Stimulated activated naive CD8-positive, alpha-beta T cell treated with anti-CD3 and anti-CD28 coated beads, Interleukin-15, Interleukin-2, amounts not matched to agents 100 ng/mL and 50 ng/mL, for 24 hours (primary cell): ENCODE measurements around the gene CACFD1.

Experiments
- H3K27ac Mint-ChIP-seq: one replicate; pipeline ENCODE4 v1.8.0; 2021; ENCODE audit warnings: mild to moderate bottlenecking, mixed read lengths
- H3K27me3 Mint-ChIP-seq: one replicate; pipeline ENCODE4 v1.8.0; 2021; ENCODE audit warnings: mixed read lengths
- H3K36me3 Mint-ChIP-seq: one replicate; pipeline ENCODE4 v1.8.0; 2021; ENCODE audit warnings: low read depth, mixed read lengths
- H3K4me1 Mint-ChIP-seq: one replicate; pipeline ENCODE4 v1.8.0; 2021; ENCODE audit warnings: low read depth, mixed read lengths
- H3K4me3 Mint-ChIP-seq: one replicate; pipeline ENCODE4 v1.8.0; 2021; ENCODE audit warnings: mild to moderate bottlenecking, mixed read lengths
- H3K9me3 Mint-ChIP-seq: one replicate; pipeline ENCODE4 v1.8.0; 2021; ENCODE audit warnings: mixed read lengths

Gene CACFD1

DNA sequence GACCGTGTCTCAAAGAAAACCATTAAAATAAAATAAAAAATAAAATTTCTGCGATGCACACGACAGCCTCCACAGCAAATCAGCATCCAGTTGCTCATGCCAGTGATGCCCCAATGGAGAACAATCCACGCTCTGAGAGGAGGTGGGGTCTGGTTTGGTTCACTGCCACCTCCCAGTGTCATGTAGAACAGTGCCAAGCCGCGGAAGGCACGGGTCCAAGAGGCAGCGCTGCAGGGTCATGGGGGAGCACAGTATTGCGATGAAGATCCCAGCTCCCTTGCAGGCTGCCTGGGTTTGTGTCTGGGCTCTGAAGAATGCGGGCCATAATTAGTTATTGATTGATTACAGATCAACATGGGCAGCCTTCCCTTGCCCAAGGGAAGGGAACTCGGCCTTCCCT is 6.1 kb upstream of the CACFD1 start:
- no peak overlapping the region for H3K27ac Mint-ChIP-seq
- no peaks in the 10 kb centered on the region for H3K27me3 Mint-ChIP-seq
- H3K9me3 Mint-ChIP-seq: no peaks in the 10 kb centered on the region
- no peak overlapping the region for H3K4me3 Mint-ChIP-seq
- H3K4me1 Mint-ChIP-seq: no peaks in the 10 kb centered on the region
- H3K36me3 Mint-ChIP-seq: no peaks in the 10 kb centered on the region

GRCh38 chr9:133454325-133454724 is 5.5 kb upstream of the CACFD1 start:
- H3K4me1 Mint-ChIP-seq: peaks cover 3% of the 10 kb centered on the region
- H3K27me3 Mint-ChIP-seq: no peaks in the 10 kb centered on the region
- H3K36me3 Mint-ChIP-seq: no peaks in the 10 kb centered on the region
- no peak overlapping the region for H3K4me3 Mint-ChIP-seq
- no peaks in the 10 kb centered on the region for H3K9me3 Mint-ChIP-seq
- H3K27ac Mint-ChIP-seq: no peak overlapping the region

DNA sequence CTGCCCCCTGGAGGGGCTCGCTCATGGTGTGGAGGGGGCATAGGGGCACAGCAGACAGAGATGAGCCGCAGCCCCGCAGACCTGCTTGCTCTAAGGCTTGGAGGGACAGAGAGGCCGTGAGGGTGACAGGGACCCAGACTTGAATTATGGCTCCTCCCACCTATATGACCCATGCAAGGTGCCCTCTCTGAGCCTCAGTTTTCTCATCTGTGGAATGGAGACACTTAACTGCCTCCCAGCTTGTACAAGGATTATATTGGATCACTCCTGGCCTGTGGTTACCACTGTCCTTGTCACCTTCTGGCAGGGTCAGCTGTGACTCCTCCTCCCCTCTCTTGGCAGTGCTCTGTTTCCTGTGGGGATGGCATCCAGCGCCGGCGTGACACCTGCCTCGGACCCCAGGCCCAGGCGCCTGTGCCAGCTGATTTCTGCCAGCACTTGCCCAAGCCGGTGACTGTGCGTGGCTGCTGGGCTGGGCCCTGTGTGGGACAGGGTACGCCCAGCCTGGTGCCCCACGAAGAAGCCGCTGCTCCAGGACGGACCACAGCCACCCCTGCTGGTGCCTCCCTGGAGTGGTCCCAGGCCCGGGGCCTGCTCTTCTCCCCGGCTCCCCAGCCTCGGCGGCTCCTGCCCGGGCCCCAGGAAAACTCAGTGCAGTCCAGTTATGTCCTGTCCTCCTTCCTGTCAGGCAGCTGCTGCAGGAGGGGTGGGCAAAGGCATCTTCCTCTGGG is 4.7 kb upstream of the CACFD1 start:
- Mint-ChIP-seq H3K36me3 (no peaks in the 10 kb centered on the region), H3K4me3 (no peak overlapping the region), H3K27ac (no peak overlapping the region), H3K9me3 (no peaks in the 10 kb centered on the region), H3K4me1 (peaks cover 4% of the 10 kb centered on the region), H3K27me3 (no peaks in the 10 kb centered on the region)

DNA sequence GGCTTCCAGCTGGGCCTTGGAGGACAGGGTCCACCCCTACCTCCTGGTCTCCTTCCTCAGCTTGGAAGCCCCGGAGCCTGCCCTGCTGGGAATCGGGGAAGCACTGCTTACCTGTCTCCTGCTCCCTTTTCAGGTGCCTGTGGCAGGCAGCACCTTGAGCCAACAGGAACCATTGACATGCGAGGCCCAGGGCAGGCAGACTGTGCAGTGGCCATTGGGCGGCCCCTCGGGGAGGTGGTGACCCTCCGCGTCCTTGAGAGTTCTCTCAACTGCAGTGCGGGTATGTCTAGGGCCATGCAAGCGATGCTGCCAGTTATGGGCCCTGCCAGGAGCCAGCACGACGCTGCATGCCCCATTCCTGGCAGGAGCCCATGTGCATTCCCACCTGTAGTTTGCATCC is 3.8 kb upstream of the CACFD1 start:
- Mint-ChIP-seq H3K27me3 (no peaks in the 10 kb centered on the region), H3K4me3 (no peak overlapping the region), H3K9me3 (no peaks in the 10 kb centered on the region), H3K4me1 (peaks cover 9% of the 10 kb centered on the region), H3K27ac (no peak overlapping the region), H3K36me3 (no peaks in the 10 kb centered on the region)

DNA sequence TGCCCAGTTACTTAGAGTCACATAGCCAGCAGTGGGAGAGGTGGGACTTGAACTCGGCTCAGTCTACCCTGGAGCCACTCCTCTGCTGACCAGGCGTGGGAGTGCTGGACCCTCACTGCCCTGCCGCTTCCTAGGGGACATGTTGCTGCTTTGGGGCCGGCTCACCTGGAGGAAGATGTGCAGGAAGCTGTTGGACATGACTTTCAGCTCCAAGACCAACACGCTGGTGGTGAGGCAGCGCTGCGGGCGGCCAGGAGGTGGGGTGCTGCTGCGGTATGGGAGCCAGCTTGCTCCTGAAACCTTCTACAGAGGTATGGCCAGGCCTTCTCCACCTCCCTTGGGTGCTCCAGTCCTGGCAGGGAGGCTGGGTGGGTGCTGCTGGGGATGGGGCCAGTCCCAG is 3.4 kb upstream of the CACFD1 start:
- no peaks in the 10 kb centered on the region for H3K36me3 Mint-ChIP-seq
- H3K27ac Mint-ChIP-seq: no peak overlapping the region
- H3K9me3 Mint-ChIP-seq: no peaks in the 10 kb centered on the region
- H3K4me3 Mint-ChIP-seq: no peak overlapping the region
- peaks cover 9% of the 10 kb centered on the region for H3K4me1 Mint-ChIP-seq
- H3K27me3 Mint-ChIP-seq: no peaks in the 10 kb centered on the region

- H3K4me1 Mint-ChIP-seq: peaks cover 9% of the 10 kb centered on the region
- H3K36me3 Mint-ChIP-seq: no peaks in the 10 kb centered on the region
- no peaks in the 10 kb centered on the region for H3K9me3 Mint-ChIP-seq
- no peak overlapping the region for H3K4me3 Mint-ChIP-seq
- no peak overlapping the region for H3K27ac Mint-ChIP-seq
- H3K27me3 Mint-ChIP-seq: no peaks in the 10 kb centered on the region
Observed at GRCh38 chr9:133457233-133457632, 2.5 kb upstream of the CACFD1 start.

DNA sequence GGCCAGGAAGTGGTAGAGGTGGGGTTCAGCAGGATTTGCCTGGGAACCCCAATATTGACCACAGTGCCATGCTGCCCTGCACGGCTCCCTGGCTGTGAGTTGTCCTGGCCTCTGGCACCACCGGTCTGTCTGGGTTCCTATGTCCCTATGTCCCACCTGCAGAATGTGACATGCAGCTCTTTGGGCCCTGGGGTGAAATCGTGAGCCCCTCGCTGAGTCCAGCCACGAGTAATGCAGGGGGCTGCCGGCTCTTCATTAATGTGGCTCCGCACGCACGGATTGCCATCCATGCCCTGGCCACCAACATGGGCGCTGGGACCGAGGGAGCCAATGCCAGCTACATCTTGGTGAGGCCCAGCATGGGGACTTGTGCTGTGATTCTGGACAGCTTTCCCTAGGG is 2.0 kb upstream of the CACFD1 start:
- no peak overlapping the region for H3K27ac Mint-ChIP-seq
- H3K36me3 Mint-ChIP-seq: no peaks in the 10 kb centered on the region
- H3K4me3 Mint-ChIP-seq: no peak overlapping the region
- no peaks in the 10 kb centered on the region for H3K9me3 Mint-ChIP-seq
- H3K4me1 Mint-ChIP-seq: peaks cover 9% of the 10 kb centered on the region
- H3K27me3 Mint-ChIP-seq: no peaks in the 10 kb centered on the region

- no peaks in the 10 kb centered on the region for H3K27me3 Mint-ChIP-seq
- no peaks in the 10 kb centered on the region for H3K9me3 Mint-ChIP-seq
- no peaks in the 10 kb centered on the region for H3K36me3 Mint-ChIP-seq
- no peak overlapping the region for H3K27ac Mint-ChIP-seq
- peak overlapping the region; percentile 78 for H3K4me3 Mint-ChIP-seq
- peaks cover 9% of the 10 kb centered on the region for H3K4me1 Mint-ChIP-seq
Observed at GRCh38 chr9:133458643-133459312, 1.0 kb upstream of the CACFD1 start.

GRCh38 chr9:133460405-133461175 is 812 bp downstream of the CACFD1 start:
- Mint-ChIP-seq H3K4me1 (peaks cover 9% of the 10 kb centered on the region), H3K9me3 (no peaks in the 10 kb centered on the region), H3K27me3 (no peaks in the 10 kb centered on the region), H3K4me3 (peak overlapping the region; percentile 59), H3K27ac (no peak overlapping the region), H3K36me3 (no peaks in the 10 kb centered on the region)

GRCh38 chr9:133461975-133462374 is 2.2 kb downstream of the CACFD1 start:
- Mint-ChIP-seq H3K9me3 (no peaks in the 10 kb centered on the region), H3K36me3 (no peaks in the 10 kb centered on the region), H3K27me3 (no peaks in the 10 kb centered on the region), H3K4me1 (peaks cover 9% of the 10 kb centered on the region), H3K4me3 (no peak overlapping the region), H3K27ac (no peak overlapping the region)

DNA sequence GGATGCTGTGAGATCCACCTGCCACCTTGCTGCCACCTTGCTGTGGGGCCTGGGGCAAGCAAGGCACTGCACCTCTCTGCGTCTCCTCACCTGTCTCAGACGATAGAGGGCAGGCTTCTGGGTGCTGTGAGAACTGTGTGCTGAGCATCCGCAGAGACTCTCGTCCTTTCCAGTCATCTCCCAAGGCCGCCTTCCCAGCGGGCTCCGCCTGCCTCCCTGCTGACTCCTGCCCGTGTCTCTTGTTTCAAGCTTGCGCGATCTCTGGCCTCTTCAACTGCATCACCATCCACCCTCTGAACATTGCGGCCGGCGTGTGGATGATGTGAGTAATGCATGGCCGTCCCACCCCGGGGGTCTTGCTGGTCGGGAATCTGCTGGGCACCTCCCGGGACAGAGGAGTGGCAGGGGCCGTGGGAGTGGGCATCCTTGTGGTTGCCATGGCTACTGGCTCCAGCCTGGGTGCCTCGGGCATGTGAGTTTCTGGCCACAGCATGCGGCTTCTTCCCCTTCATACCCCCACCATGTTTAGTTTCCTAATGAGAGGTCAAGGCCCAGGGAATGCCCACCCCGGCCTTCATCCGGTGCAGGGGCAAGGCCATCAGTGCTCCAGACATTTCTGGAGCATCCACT is 3.6 kb downstream of the CACFD1 start:
- Mint-ChIP-seq H3K36me3 (no peaks in the 10 kb centered on the region), H3K4me3 (no peak overlapping the region), H3K9me3 (no peaks in the 10 kb centered on the region), H3K27me3 (no peaks in the 10 kb centered on the region), H3K27ac (no peak overlapping the region), H3K4me1 (peaks cover 9% of the 10 kb centered on the region)

GRCh38 chr9:133463864-133464615 is 4.3 kb downstream of the CACFD1 start:
- H3K27me3 Mint-ChIP-seq: no peaks in the 10 kb centered on the region
- no peak overlapping the region for H3K4me3 Mint-ChIP-seq
- H3K27ac Mint-ChIP-seq: no peak overlapping the region
- H3K36me3 Mint-ChIP-seq: no peaks in the 10 kb centered on the region
- H3K4me1 Mint-ChIP-seq: peaks cover 9% of the 10 kb centered on the region
- H3K9me3 Mint-ChIP-seq: no peaks in the 10 kb centered on the region

GRCh38 chr9:133464638-133465037 is 4.9 kb downstream of the CACFD1 start:
- Mint-ChIP-seq H3K36me3 (no peaks in the 10 kb centered on the region), H3K9me3 (no peaks in the 10 kb centered on the region), H3K27ac (no peak overlapping the region), H3K4me1 (peaks cover 6% of the 10 kb centered on the region), H3K27me3 (no peaks in the 10 kb centered on the region), H3K4me3 (no peak overlapping the region)

DNA sequence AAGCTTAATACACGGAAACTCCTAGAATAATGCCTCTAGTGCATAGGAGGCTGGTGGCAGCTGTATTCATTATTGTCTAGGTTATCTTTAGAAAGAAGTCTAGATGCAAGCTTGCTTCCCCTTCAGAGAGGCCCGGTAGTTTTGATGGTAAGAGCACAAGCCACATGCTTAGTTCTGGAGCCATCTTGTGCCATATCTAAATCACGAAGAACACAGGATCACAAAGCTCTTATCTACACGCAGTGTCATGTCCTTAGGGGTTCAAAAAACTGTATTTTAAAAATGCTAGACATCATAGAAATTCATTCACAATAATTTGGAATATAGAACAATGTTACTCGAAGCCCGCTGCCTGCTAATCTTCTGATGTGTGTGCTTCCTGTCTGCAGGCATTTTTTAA is 6.2 kb downstream of the CACFD1 start:
- H3K4me3 Mint-ChIP-seq: no peak overlapping the region

More for the DNA sequence above, 6.2 kb downstream of the CACFD1 start:
- H3K27me3 Mint-ChIP-seq: no peaks in the 10 kb centered on the region
- no peaks in the 10 kb centered on the region for H3K9me3 Mint-ChIP-seq
- H3K4me1 Mint-ChIP-seq: no peaks in the 10 kb centered on the region
- no peaks in the 10 kb centered on the region for H3K36me3 Mint-ChIP-seq
- no peak overlapping the region for H3K27ac Mint-ChIP-seq
